GM19238 (cell line): ENCODE data around the gene CADM2.

Experiments used
- DNase-seq: peaks from one replicate; pipeline ENCODE4 v3.0.0; 2011; ENCODE audit warnings: low spot score; ENCODE audit not compliant: insufficient read length

The CADM2 gene

DNA sequence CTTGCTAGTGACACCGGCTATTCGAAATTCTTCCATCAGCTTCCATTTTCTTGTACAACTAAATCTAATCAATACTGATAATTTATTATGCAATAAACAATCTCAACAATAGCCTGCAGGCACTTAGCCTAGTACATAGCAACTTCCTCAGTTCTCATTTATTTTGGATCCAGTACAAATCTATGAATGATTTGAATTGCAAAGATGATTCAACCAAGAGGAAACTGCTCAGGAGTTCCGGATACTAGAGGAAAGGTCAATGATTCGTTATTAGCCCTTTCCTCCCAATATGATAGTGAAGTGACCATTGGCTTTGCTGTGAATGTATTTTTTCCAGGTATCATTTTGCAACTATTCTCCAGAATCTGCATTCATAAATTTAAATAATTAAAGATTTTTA, 827.0 kb downstream of the CADM2 start:
- DNase-seq: no peak

DNA sequence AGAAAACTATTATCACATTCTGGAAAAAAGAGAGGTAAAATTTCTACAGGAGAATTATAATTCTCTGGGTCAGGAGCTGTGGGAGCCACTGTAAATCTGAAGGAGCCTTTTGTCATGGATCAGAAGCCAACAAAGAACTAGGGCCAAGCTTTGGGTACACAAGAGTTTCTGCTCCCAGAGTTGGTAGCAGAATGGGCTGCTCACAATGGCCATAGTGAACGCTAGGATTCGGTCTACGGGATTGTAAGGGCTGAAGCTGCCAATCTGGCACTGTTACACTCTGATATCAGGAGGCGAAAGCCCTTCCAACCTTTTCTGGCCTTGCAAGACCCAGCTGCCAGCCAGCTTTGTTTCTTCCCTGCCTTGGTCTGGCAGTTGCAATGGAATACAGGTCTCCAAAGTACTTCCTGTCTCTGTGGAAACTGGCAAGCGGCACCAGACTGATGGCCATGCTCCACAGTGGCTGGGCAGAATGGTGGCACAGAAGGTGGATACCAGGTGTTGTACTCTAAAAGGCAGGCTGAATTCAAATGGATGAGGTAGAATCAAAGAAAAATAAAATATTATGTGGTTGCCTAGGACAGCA, 831.7 kb downstream of the CADM2 start:
- DNase-seq: no peak

DNA sequence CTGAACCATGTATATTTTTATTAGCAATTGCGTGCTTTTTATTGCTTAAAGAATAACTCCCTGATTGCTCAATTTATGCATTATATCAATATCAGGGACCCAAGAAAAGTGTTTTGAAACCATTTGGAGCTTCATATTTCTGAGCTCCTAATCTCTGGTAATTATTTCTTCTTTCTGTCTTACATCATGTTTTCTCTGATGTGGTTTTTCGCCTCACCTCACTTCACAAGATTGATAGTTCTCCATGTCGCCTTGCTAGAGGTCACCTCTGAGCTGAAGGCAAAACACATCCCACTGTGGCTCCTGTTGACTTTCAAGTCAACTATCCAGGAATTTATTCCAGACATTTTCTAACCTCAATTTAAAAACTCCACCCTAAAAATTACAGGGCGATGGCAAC, 837.4 kb downstream of the CADM2 start:
- DNase-seq: no peak

DNA sequence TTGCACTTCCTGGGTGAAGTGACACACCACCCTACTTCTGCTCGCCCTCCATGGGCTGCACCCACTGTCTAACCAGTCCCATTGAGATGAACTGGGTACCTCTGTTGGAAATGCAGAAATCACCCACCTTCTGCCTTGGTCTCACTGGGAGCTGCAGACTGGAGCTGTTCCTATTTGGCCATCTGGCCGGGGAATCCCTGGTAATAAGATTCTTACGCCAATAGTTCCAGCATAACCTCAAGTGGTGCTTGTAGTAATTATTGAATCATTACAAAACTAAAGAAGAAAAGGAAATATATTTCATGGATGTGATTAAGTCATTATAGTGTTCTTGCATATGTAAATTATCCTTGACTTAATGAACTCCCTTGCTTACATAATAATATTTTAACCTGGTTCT, 841.9 kb downstream of the CADM2 start:
- no peak for DNase-seq

DNA sequence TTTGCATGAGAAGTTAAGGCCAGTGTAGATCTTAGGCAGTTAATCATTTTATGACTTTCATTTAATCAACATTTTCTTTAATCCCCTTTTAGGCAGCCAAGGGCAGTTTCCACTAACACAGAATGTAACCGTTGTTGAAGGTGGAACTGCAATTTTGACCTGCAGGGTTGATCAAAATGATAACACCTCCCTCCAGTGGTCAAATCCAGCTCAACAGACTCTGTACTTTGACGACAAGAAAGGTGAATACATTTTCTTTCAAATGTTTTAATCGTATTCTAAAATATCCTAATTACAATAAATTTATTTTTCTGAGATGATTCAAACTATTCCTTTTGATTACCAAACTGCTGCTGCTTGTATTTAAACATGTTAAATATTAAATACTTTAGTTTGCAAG, 843.2 kb downstream of the CADM2 start:
- no peak for DNase-seq

DNA sequence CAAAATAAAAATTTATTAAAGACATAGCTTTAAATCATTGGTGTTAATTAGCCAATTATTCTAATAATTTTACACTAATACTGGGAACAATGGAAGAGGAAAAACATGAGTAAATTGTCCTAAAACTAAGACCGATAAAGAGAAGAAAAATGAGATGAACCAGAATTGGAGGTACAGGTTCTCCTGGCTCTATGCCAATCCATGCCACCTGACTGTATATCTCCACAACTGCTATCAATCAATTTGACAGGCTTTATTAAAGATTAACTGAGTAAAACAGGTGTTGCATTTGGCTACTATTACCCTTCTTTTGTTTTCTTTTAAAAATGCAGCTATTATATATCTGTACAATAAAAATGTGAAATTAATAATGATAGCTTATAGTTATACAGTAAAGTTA, 850.0 kb downstream of the CADM2 start:
- no peak for DNase-seq

DNA sequence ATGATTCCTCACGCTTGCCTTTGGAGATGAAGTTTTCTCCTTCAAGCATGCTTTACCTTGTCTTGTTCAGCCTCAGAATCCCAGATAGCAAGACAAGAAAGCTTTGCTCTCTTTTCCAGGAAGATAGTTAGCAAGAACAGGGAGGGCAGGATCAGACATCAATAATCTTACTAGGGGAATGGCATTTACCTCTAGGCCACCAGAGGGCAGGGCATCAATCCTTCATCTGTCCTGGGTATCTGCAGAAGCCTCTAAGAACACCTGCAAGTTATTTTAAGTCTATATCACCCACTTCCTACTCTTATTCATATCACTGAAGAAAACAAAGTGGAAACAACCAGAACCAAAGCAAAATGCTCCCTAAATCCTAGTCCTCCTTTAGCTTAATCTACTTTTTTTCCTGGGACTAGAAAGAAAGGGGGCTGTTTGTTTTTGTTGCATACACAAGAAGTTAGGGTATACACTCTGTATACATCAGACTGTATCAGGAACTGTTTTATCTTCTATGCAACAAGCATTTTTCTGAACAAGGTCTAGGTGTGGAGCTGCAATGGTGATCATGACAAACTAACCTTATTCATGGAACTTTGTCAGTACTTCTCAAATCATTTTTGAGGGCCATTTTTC, 862.5 kb downstream of the CADM2 start:
- no peak for DNase-seq

DNA sequence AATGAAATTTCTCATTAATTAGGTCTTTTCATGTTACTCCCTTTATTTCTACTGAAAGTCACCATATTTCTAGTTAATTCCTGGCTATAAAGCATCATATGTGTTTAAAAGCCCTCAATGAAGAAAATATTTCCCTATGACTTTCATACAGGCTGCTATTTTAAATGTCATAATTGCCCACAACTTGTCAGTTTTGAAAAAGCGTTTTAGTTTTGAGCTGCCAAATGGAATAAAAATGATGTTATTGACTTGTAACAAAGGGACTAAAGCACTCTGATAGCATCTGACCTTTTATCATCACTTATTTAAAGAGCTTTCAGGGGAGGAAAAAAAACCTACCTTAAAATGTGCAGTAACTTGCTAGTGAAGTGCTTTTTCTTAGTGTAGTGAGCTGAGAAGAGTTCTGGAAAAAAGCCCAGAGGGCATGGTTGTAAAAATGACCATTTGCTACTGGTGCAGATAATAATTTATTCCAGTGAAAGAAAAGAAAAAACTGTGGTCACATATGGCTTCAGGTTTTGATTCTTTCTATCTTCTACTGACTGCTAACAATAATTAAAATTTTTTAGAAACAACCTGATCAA, 877.2 kb downstream of the CADM2 start:
- DNase-seq: no peak

DNA sequence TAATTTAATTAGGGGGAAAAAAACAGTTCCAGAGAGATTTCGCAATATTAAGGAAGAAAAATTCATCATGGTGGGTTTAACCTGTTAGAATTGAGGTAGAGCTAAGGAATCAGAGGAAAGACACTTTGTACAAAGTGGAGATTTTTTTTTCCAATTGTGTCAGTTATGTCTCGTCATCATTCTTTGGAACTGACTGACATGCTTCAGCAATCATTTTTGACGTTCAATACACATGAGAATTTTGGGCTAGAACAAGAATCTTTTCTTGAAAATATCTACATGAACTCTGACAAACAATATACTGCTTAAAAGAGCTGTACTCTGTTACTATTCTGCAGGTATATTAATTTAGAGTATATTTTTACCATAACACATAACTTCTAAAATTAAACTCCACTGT, 878.6 kb downstream of the CADM2 start:
- no peak for DNase-seq

DNA sequence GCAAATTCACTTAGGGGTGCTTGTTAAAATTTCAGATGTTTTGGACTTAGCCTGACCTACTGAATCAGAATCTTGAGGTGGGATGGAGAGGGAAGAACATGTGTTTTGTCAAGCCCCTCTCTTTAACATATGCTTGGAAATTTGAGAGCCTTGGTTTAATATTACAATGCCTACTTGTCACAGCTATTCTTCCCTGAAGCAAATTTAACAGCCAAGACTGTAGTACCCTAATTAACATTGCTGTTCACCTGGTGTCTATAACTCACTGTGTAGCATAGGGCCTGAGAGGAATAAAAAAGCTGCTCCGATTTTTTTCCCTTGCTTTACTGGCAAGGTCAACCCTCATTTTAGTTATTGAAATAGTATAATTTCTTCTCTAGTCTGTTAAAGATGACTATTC, 880.1 kb downstream of the CADM2 start:
- no peak for DNase-seq

DNA sequence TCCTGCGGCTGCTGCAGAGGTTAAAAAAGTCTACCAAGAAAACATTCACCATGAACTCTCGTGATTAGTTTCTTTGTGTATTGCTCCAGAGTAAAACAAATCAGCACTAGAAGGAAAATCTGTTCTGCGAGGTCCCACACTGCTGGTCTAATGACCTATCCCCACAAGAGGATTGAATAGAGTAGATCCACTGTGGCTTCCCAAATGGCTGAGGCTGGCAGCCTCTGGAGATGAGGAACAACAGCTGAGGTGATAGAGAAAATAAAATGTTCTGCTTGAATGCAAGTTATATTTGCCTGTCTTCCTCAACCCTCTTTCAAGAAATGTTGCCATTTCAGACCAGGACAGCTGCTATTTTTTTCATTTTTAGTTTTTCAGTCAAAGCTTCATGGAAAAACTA, 883.3 kb downstream of the CADM2 start:
- no peak for DNase-seq

DNA sequence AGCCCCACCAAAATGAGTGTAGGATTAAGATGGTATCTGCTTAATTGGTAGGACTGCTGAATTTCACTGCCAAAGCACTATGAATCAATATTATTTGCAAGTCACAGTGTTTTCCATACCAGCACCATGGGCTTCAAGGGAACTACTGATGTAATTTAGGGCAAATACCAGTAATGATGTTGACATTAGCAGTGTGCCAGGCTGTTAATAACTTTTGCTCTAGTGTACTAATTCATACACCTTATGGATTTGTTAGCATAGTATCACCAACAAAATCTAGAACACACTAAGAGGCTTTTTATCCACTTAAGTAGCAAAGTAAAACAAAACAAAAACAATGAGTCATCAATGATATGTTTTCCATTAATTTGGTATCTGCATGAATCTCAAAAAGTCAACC, 888.2 kb downstream of the CADM2 start:
- DNase-seq: no peak

DNA sequence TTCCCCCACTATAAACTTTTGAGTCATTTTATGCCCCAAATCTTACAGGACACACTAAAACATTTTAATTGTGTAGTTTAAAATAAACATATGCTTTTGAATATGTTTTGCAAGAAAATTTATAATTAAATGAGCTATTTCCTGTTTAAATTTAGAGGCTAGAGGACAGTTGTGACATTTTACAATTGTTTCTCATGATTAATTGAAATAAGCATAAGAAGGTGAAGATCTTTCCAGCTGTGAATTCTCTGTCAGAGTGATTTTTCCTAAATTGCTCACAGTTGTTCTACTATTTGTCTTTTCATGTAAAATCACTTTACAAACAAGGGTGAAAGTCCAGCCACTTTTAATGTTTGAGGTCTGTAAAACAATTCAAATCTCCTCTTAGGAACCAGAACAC, 892.3 kb downstream of the CADM2 start:
- DNase-seq: no peak

DNA sequence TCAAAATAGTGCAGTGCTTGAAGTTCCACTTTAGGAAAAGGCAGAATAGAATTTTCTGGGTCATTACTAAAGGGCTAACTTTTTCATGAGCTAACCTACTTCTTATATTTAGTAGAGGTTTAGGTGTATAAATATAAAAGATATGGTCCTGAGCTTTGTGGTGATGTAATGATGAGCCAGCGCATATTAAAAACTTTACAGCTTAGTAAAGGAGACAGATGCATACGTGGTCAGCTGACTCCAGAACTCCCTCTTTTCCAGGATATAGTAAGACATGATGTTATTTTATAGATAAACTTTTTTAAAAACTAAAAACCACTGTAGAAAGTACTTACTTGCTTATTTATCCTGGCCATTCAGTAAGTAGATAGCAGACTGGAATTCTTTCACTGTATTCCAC, 895.0 kb downstream of the CADM2 start:
- DNase-seq: no peak

DNA sequence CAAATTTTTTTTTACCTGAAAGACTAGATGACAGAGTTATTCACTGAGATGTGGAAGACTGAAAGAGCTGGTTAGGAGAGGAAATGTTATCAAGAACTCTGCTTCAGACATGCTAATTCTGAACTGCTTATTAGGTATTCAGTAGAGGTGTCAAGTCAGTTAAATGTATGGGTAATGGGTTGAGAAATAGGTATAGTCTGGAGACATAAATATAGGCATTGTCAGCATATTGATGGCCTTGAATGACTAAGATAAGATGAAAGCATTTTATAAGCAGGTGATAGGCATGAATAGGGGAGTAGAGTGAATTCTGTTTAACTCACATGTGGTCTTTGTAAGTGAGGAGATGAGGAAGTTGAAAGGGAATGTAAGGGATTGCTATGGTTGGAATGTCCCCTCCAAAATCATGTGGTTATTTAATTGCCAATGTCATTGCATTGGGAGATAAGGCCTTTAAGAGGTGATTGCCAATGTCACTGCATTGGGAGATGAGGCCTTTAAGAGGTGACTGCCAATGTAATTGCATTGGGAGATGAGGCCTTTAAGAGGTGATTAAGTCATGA, 904.2 kb downstream of the CADM2 start:
- DNase-seq: no peak

DNA sequence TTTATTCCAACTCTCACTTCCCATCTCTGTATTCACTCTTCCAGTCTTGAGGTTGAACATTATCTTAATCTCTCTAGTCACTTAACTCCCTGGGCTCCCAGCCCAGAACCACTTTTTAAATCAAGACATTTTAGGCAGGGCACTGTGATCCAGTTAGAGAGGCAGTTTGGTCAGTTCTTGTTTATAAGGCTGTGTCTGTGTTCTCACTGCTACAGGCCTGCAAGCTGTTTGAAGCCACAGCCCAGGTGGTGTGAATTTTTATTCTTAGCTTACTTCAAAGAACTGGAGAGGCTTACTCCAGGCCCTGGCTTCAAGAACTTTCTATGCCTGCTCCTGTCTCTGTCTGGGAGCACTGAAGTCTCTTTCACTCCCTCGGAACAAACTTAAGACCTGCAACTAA, 906.1 kb downstream of the CADM2 start:
- DNase-seq: no peak

DNA sequence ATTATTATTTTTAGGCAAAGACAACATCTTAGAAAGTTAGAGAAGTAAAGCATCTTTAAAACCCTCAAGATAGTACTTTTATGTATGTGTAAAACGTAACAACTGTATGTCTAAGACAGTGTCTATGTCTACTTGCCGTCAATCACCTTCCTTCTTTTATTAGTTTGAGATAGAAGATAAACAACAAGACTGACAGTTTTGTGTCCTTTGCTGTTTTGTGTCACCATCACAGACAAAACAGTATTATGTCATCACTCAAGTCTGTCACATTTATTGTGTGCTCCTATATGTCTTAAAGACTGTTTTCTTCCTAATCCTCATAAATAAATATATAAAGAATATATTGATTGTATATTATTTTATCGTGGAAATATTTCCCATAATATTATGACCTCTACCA, 908.3 kb downstream of the CADM2 start:
- no peak for DNase-seq

DNA sequence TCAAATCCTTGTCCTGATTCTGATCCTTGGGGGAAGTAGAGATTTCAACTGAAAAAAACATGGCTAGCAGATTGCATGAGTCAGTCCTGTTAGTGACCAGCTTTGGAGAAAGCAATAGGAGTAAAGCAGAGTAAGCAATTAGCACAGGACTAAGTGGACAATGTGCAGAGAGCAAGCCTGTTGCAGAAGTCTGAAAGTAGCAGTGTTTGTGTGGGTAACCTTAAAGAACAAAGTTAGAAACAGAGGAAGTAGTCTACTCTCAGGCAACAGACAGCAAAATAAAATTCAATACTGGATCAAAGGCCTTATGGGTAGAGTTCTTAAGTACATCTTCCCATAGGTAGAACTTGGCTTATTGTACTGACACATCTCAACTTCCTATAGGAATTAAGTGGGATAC, 916.8 kb downstream of the CADM2 start:
- no peak for DNase-seq

DNA sequence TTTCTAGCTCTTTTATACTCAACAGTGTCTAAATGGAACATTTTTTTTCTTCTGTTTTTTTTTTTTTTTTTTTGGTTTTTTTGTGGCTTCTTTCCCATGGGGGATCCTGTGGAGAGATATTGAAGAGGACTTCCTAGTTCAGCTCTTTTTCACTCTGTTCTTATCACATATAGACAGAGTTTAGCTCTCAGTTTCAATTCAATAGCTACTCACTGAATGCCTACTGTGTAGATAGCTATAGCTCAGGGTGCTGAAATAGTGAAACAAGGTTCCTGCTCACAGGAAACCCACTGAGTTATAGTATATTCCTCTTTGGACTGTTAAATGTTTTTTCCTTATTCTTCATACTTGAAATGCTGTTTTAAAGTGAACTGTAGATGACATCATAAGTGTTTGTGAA, 918.8 kb downstream of the CADM2 start:
- no peak for DNase-seq

DNA sequence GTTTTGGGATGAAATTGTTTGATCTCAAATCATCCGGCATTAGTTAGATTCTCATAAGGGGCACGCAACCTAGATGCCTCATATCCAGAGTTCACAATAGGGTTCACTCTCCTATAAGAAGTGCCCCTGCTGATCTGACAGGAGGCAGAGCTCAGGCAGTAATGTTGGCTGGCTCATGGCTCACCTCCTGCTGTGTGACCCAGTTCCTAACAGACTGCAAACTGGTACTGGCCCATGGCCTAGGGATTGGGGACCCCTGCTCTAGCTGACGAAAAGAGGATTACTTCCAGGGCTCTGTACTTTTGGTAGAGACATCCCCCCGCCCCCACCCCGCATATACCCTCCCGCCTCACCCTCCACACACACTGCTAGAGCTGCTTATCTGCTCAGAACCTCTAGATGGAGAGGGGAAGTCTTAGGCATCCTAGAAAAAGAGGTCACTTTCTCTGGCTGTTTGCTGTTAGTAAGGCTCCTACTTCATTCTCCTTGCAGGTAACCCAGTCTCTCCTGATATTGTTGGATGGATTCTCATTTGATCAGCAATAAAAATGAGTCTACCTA, 923.1 kb downstream of the CADM2 start:
- no peak for DNase-seq

DNA sequence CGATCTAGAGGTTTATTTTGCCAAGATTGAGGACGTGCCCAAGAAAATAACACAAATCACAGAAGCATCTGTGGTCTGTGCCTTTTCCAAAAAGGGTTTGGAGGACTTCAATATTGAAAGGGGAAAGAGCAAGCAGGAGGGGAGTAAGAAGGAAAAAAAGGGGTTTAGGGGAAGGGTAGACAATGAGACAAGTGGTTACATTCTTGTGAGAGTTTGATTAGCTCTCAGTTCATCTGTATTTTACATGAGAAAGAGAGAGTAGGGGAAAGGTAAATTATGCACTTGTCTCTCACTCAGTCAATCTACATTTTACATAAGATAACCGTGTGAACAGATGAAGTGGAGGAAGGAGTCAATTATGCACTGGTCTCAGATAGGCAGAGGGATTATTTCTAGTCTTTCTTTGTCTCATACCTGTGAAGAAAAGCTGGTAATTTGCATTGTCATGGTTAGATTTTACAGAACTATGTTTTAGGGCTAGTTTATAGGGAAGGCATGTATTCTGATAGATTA, 931.3 kb downstream of the CADM2 start:
- DNase-seq: no peak

DNA sequence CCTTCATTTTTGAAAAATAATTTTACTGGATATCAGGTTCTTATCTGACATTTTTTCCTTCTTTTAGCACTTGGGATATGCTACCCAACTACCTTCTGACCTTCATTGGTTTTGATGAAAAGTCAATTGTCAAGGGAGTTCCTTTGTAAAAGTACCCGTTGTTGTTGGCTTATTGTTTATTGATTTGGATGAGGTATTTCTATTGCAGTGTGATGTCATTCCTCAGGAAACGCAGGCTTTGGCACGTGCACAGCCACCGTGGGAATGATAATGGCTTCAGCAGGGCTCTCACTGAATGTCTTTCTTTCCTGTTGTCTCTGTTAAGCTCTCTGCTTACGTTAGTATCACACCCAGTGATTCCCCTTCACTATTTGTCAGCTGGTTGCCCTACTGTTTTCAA, 944.6 kb downstream of the CADM2 start:
- DNase-seq: no peak

DNA sequence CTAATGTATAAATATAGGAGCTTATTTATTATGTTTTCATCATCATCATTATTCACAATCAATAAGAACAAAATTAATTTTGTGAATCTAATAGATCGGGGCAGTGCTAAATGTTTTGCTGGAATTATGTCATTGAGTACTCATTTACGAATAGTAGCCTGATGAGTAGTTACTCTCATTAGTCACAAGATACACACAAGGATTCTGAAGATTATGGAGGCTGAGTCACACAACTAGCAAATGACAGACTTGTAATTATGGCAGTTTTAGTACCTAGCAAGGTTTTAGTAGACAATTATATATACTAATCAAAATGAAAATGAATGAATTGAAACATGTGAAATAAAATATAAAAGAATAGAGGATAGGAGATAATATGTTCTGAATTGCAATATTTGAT, 954.2 kb downstream of the CADM2 start:
- no peak for DNase-seq
